ENCODE measurements around the gene CCNQ. TPM values are rescaled to one million over a fixed set of nuclear protein-coding genes. Genes with fewer than 3 reads are reported as not detected.

CCNQ gene
- total RNA-seq, 4 donors from 2014 or later: 26.0 to 42.6 (median 31.0) TPM

GRCh38 chrX:153639177-153640044, 40.5 kb upstream of the CCNQ start:
- no peak for TF ChIP-seq CTCF (IDR thresholded peaks at IDR 0.05)
- ATAC-seq (ENCODE audit: low FRiP score): no peak

GRCh38 chrX:153638436-153639176, 39.7 kb upstream of the CCNQ start:
- DNase-seq (ENCODE audit: low spot score): no peak
- no peak for TF ChIP-seq CTCF (IDR thresholded peaks at IDR 0.05)
- ATAC-seq (ENCODE audit: low FRiP score): no peak

More at GRCh38 chrX:153639177-153640044, 40.5 kb upstream of the CCNQ start:
- no peak for DNase-seq (ENCODE audit: low spot score)

DNA sequence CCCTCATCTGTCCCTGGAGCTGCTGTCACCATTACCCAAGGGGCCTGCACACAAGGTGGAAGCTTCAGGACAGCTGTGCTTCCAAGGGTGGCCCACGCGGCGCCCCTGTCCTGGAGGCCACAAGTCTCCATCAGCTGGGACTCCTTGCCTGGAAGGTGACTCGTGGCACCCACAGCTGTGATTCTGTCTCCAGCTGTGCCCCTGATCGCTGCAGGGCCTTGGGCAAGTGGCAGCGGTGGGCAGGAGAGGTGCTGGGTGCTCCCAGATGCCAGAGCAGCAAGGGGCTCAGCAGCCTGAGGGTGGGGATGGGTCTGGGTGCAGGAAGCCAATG, 39.1 kb upstream of the CCNQ start:
- no peak for TF ChIP-seq CTCF (IDR thresholded peaks at IDR 0.05)
- ATAC-seq (ENCODE audit: low FRiP score) (no peak), DNase-seq (ENCODE audit: low spot score) (no peak)

GRCh38 chrX:153637121-153638040, 38.4 kb upstream of the CCNQ start:
- no peak for TF ChIP-seq CTCF (IDR thresholded peaks at IDR 0.05)
- DNase-seq (ENCODE audit: low spot score) (no peak), ATAC-seq (ENCODE audit: low FRiP score) (no peak)

GRCh38 chrX:153636716-153637115, 37.8 kb upstream of the CCNQ start:
- no peak for TF ChIP-seq CTCF (IDR thresholded peaks at IDR 0.05)
- DNase-seq (ENCODE audit: low spot score) (no peak), ATAC-seq (ENCODE audit: low FRiP score) (no peak)

- ATAC-seq (ENCODE audit: low FRiP score): no peak
Observed at GRCh38 chrX:153635788-153636668, 37.1 kb upstream of the CCNQ start.

More at GRCh38 chrX:153635788-153636668, 37.1 kb upstream of the CCNQ start:
- DNase-seq (ENCODE audit: low spot score): no peak
- TF ChIP-seq CTCF (IDR thresholded peaks at IDR 0.05): no peak

Measured in omental fat pad (tissue), 4 donors.